HG03469 (cell line): ENCODE measurements around the gene MAML3.

Experiments
- ATAC-seq: cut with Tn5 transposase; IDR thresholded peaks from one replicate; pipeline ENCODE4 v1.9.1; 2021; ENCODE audit warnings: mild to moderate bottlenecking, moderate library complexity, moderate number of reproducible peaks; ENCODE audit not compliant: unreplicated experiment

Gene MAML3

DNA sequence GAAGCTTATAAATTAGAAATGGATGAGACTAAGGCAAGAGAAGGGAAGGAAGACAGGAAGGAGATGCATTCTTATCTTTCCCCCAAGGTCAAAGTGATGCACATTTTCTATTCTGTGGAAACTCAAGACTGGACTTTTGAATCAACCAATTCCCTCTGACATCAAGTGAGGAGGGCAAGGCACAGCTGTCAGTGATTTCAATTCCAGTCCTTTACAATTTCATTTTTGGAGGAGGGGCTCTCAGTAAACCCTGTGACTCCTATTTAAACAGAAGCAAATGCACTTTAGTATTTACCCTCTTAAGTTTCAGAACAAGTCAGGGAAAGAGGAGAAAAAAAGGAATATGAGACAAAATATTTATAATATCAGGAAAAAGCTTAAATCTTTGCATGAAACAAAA, 354.4 kb downstream of the MAML3 start:
- no peak for ATAC-seq

- ATAC-seq, result no peak
Observed at GRCh38 chr4:139798456-139798855, 355.5 kb downstream of the MAML3 start.

GRCh38 chr4:139797287-139797686, 356.7 kb downstream of the MAML3 start:
- no peak for ATAC-seq

GRCh38 chr4:139795527-139796314, 358.3 kb downstream of the MAML3 start:
- ATAC-seq, result no peak

DNA sequence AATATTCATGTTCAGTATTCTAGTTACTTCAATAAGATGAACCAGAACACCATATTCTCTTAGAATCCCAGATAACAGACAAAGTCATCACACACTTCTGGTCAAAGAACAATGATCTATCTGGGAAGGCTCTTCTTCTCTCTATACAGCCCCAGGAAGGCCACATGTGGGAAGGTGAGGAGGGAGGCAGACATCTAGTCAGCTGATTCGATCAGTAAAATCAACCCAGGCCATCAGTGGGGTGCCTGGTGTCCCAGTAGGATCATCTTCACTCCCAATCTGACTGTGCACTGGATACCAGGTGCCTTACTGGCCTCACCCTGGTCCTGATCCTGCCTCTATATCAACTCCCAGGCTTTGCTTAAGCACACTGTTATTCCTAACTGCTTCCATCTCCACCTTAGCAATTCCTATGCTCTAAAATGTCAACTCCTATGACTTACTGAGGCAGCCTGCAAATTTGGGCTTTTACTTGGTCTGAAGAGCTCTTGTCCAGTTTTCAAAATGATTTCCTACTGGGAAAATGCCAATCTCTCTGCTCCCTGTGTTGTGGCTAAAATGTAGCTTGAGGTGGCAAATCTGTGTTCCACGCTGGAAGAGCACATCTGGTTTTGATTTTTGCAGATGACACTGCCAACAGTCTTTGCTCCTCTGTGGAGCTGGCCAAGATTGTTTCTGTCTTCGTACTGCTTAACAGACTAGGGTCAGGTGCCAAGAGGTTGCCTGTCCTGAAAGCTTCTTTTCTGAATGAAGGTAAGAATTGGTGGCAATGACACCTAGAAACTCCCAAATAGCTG, 359.6 kb downstream of the MAML3 start:
- no peak for ATAC-seq

DNA sequence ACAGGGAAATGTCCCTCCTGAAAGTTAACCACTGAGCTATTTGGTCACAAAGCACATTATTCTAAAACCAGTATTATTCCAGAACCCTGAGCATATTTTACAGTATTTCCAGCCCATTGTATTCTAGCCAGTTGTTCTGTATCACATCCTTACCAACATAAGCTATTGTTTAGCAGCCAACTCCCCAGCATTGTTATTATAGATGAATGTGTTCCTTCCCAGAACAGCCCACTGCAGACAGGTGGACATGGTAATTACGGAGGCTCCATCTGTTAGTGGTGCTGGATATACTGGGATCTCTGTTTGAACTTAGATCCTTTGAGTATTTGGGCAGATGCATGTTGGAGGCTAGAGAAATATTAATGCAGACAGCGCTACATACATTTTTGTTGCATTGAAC, 362.3 kb downstream of the MAML3 start:
- ATAC-seq, result no peak

- ATAC-seq, result no peak
Observed at GRCh38 chr4:139790291-139790690, 363.7 kb downstream of the MAML3 start.

- no peak for ATAC-seq
Observed at GRCh38 chr4:139789096-139789654, 364.8 kb downstream of the MAML3 start.

DNA sequence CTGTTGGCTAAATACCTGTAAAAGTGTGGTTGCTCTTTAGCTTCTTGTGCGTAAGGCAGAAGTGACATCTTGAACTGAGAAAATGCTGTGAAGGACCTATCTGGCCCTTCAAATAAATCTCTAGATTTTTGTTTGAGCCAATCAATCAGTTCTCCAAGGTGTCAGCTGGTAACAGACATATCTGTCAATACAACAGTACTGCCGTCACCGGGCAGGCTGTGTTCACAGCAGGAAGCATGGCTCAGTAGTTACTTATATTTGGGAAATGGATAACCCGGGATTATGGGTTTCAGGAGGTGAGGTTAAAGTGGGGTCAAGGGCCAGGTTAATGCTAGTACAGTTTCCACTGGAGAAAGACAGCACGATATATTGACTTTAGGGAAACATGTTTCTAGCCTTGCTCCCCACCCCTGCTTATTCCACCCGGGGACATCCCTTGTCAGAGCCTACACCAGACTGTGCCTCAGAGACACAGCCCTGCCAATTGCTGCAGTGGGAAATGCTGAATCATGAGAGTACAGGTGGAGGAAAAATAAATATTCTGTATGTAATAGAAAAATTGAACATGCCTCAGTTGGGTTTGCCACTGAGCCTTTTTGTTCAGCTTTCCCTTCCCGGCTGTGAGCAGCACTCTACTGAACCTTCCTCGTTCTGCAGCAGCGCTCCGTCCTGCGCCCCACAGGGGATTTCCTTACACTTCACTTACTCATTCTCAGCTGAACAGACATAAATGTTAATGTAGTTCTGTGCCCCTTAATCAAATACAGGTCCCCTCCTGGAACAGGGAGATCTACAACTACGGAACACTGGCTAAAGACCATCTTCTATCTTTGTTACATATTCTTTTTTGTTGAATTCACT, 367.3 kb downstream of the MAML3 start:
- ATAC-seq, result no peak

GRCh38 chr4:139785356-139785755, 368.6 kb downstream of the MAML3 start:
- no peak for ATAC-seq

- no peak for ATAC-seq
Observed at GRCh38 chr4:139783741-139784484, 370.1 kb downstream of the MAML3 start.

GRCh38 chr4:139782926-139783522, 371.0 kb downstream of the MAML3 start:
- ATAC-seq, result no peak

- no peak for ATAC-seq
Observed at GRCh38 chr4:139781066-139781465, 372.9 kb downstream of the MAML3 start.

- no peak for ATAC-seq
Observed at GRCh38 chr4:139779691-139780090, 374.3 kb downstream of the MAML3 start.

DNA sequence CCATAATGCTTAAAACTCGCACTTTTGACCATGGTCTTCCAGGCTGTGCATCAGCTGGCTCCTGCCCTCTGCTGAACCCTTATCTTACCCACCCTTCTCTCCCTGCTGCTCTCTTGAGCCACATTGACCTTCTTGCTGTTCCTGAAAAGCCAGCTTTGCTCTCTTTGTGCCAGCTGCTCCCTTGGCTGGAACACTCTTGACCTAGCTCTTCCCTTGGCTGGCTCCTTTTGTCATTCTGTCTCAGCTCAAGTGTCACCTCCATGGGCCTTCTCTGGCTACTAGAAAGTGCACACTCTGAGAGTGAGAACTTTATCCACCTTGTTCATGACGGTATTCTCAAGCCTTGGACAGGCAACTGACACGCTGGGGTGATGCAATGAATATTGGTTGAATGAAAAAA, 376.2 kb downstream of the MAML3 start:
- no peak for ATAC-seq

DNA sequence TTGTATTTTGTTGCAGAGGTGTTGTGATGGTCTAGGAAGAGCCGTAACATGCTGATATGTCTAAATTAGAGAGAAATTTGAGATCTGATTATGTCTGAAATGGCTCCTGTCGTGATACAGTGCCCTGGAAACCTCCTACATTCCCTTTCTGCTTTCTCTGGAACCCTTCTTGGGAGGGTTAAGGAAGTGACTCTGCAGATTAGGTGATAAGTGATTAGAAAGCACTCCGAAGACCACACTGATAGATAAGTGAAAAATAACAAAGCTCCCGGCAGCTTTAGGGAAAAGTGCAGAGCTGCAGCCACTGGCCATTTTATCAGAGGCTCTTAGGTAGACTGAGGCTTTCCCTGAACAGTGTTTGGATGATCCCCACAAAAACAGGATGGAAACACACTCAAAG, 377.7 kb downstream of the MAML3 start:
- ATAC-seq, result no peak

DNA sequence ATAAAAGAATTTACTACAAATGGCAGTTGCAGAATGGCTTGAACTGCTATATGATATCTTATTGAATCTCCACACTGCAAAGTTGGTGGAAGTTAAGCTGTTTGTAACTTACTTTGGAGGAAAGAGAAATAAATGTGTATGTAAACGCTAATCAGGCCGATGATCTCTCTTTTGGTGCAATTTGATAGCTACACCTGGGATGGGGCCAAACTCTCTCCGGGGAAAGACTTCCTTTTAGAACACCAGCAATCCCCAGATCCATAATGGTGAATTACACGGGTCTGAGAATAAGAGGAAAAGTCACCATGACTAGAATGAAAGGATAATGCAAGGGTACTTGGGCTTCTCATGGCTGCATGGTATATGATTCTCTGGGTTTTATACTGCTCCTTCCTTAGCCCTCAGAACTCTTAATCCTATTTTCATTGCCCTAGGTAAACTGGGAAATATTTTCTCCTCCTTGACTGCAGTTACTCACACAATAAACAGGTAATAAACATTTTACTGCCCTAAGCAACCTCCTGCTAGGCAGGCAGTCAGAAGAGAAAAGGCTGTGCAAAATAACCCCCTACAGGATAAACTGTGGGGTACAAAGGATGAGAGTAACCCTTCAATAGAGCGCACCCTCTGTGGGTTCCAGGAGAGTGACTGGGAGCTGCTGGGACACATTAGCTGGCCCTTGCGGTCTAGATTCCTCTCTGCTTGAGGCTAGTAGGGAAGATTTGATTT, 379.1 kb downstream of the MAML3 start:
- no peak for ATAC-seq

GRCh38 chr4:139773560-139774318, 380.2 kb downstream of the MAML3 start:
- no peak for ATAC-seq
